ENCODE data around the gene RFX4. TPM values are rescaled to one million over a fixed set of nuclear protein-coding genes. Genes with fewer than 3 reads are reported as not detected.

RFX4 gene
- total RNA-seq, 1 experiment from 2014 or later, result not detected

DNA sequence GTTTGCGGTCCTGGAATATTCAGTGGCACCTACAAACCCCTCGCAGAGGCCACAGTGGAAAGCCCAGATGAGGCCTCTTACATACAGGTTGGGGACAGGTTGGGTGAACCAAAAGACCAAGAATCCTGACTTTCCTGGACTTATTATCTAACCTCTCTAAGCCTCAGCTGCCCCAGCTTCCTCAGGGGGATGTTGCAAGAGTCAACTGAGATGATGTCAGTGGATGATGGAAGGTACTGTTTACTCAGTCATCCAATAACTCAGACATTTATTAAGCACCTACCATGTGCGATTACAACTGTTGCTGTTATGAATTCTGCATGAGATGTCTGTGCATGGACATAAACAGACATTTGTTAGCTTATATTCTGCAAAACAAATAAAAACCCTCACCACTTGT lies 72.8 kb downstream of the RFX4 start:
- no peaks in the 10 kb centered on the region for H3K36me3 ChIP-seq (ENCODE audit: control insufficient read depth in 1 of 2, insufficient read depth in 2 of 2, low read length in 2 of 2)
- ChIA-PET CTCF (no interaction called here), RAD21 (ENCODE audit: low non-redundant PET in 1 of 2, low total read pairs in 2 of 2, uncharacterized antibody in 2 of 2, unreplicated experiment in 2 of 2) (no interaction called here), POLR2A (no interaction called here)
- no peak overlapping the region for H3K4me2 ChIP-seq (ENCODE audit: low read length)
- H3K9ac ChIP-seq (ENCODE audit: low read length), result no peak overlapping the region
- H3K4me3 ChIP-seq (replicated peaks in 1 of 2; ENCODE audit: low read depth in 1 of 2, low read length in 2 of 2), result no peak overlapping the region
- H3K9me3 ChIP-seq (ENCODE audit: control insufficient read depth in 1 of 2, insufficient read depth in 1 of 2, low read depth in 1 of 2, low read length in 2 of 2), result peaks cover 0 to 3% of the 10 kb centered on the region in 2 experiments; a peak in 1 of 4 replicates
- TF ChIP-seq RAD21 (IDR thresholded peaks at IDR 0.05; ENCODE audit: low read depth) (no peak), ZBTB33 (IDR thresholded peaks at IDR 0.05; ENCODE audit: extremely low read depth, insufficient replicate concordance, low read length) (no peak), CTCF (IDR thresholded peaks at IDR 0.05 in 2 of 3, conservative IDR thresholded peaks at IDR 0.05 in 1 of 3; ENCODE audit: borderline replicate concordance in 1 of 3, insufficient read depth in 1 of 3, low read depth in 2 of 3, low read length in 2 of 3) (no peak), YY1 (IDR thresholded peaks at IDR 0.05; ENCODE audit: extremely low read depth, insufficient replicate concordance, low read depth, low read length) (no peak), SP1 (IDR thresholded peaks at IDR 0.05; ENCODE audit: low read depth) (no peak), REST (IDR thresholded peaks at IDR 0.05; ENCODE audit: low read depth) (no peak), ELF1 (IDR thresholded peaks at IDR 0.05; ENCODE audit: borderline replicate concordance, low read depth) (no peak), SRF (IDR thresholded peaks at IDR 0.05; ENCODE audit: low read depth) (no peak), CBX3 (IDR thresholded peaks at IDR 0.05; ENCODE audit: low read depth) (no peak)
- no peaks in the 10 kb centered on the region for H3K4me1 ChIP-seq (ENCODE audit: control insufficient read depth in 1 of 2, insufficient read depth in 2 of 2, low read length in 2 of 2)
- H2AFZ ChIP-seq (ENCODE audit: low read depth, low read length, poor library complexity, severe bottlenecking), result no peak overlapping the region
- BruUV-seq (replicated peaks), result no TSS peak
- H3K27ac ChIP-seq (ENCODE audit: low read depth, low read length), result no peak overlapping the region
- no peaks in the 10 kb centered on the region for H3K9me2 ChIP-seq (ENCODE audit: insufficient read depth)
- ATAC-seq, result no peak
- H3K27me3 ChIP-seq (ENCODE audit: insufficient read depth, low read length), result peaks cover 28% of the 10 kb centered on the region; the same call in 1 of the 2 replicates
- no peak for DNase-seq (ENCODE audit: low read depth, low spot score)
- no peaks in the 10 kb centered on the region for H4K20me1 ChIP-seq (ENCODE audit: insufficient read depth)
- H3K79me2 ChIP-seq (ENCODE audit: insufficient read depth, low read length), result no peaks in the 10 kb centered on the region
- intact Hi-C loops (cut with micrococcal nuclease), result no loop called here

All from HCT116 (cell line).